ENCODE data around the gene SNX20. TPM values are rescaled to one million over a fixed set of nuclear protein-coding genes. Genes with fewer than 3 reads are reported as not detected.

SNX20 gene
- total and polyA plus RNA-seq, 2 of the 13 experiments (the other 11 are each of a cell fraction or from before 2014, with no cell fraction given), result not detected

DNA sequence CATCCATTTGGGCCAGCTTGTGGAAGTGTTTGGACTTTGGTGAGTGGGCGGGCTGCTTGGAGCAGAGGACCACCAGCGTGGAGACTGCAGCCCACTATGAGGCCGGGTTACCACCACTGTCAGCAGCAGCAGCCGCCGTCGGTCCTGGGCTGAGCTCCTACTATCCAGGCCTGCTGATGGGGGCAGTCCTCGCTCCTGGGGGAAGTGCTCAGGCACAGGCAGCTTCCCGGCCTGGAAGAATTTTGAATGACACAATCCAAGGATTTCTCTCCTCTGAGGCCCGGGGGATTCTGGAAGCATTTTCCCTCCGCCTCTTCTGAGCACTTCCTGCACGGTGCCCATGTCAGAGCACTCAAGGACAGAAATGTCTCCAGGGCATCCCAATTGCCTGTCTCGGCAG is 7.0 kb upstream of the SNX20 start (continued):
- TF ChIP-seq ZNF572 (CRISPR knock-in tag; IDR thresholded peaks at IDR 0.05), result no peak
- TF ChIP-seq TARDBP (CRISPR knock-in tag; IDR thresholded peaks at IDR 0.05), result no peak
- TF ChIP-seq MAX (IDR thresholded peaks at IDR 0.05), result no peak
- no peak for TF ChIP-seq ZNF878 (CRISPR knock-in tag; IDR thresholded peaks at IDR 0.05)
- TF ChIP-seq SPEN (CRISPR knock-in tag; IDR thresholded peaks at IDR 0.05; ENCODE audit: low read depth), result no peak
- TF ChIP-seq ZNF839 (CRISPR knock-in tag; IDR thresholded peaks at IDR 0.05; ENCODE audit: borderline replicate concordance), result no peak
- no peak for TF ChIP-seq ZNF326 (CRISPR knock-in tag; IDR thresholded peaks at IDR 0.05; ENCODE audit: borderline replicate concordance)
- TF ChIP-seq, protein P1, sequence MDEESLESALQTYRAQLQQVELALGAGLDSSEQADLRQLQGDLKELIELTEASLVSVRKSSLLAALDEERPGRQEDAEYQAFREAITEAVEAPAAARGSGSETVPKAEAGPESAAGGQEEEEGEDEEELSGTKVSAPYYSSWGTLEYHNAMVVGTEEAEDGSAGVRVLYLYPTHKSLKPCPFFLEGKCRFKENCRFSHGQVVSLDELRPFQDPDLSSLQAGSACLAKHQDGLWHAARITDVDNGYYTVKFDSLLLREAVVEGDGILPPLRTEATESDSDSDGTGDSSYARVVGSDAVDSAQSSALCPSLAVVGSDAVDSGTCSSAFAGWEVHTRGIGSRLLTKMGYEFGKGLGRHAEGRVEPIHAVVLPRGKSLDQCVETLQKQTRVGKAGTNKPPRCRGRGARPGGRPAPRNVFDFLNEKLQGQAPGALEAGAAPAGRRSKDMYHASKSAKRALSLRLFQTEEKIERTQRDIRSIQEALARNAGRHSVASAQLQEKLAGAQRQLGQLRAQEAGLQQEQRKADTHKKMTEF (CRISPR knock-in tag; IDR thresholded peaks at IDR 0.05), result no peak
- no peak for TF ChIP-seq YY1 (IDR thresholded peaks at IDR 0.05; ENCODE audit: insufficient read depth, insufficient replicate concordance, low read depth, low read length)
- TF ChIP-seq ZBTB3 (CRISPR knock-in tag; IDR thresholded peaks at IDR 0.05; ENCODE audit: borderline replicate concordance, low read depth), result no peak

GRCh38 chr16:50685462-50686063 is 4.5 kb upstream of the SNX20 start:
- in situ Hi-C loops (cut with HindIII; ENCODE audit: extremely low pct_ligation_motif_present, low pct_unique_long_range_greater_than_20kb), result no loop called here
- FAIRE-seq (no peak), DNase-seq (ENCODE audit: low spot score) (no peak), ATAC-seq (no peak)
- Histone ChIP-seq H3K9ac (ENCODE audit: insufficient read depth, low read depth, low read length) (no peak overlapping the region), H3K9me3 (ENCODE audit: low read length) (no peaks in the 10 kb centered on the region), H3K27me3 (ENCODE audit: control insufficient read depth in 1 of 2, insufficient read depth in 2 of 2, low read length in 2 of 2) (peaks cover 2 to 34% of the 10 kb centered on the region in 2 experiments), H4K20me1 (ENCODE audit: insufficient read depth, low read length) (no peaks in the 10 kb centered on the region), H3K4me2 (ENCODE audit: low read depth, low read length) (no peak overlapping the region), H3K27ac (ENCODE audit: extremely low read length, insufficient read depth, low read length) (no peak overlapping the region), H3K36me3 (replicated peaks in 1 of 2; ENCODE audit: control insufficient read depth in 1 of 2, insufficient read depth in 2 of 2, low read length in 2 of 2) (no peaks in the 10 kb centered on the region), H3K4me3 (replicated peaks in 1 of 3; ENCODE audit: insufficient read depth in 1 of 3, low read depth in 2 of 3, low read length in 3 of 3) (no peak overlapping the region), H3K4me1 (ENCODE audit: insufficient read depth, low read length) (peaks cover 10% of the 10 kb centered on the region), H3K79me2 (ENCODE audit: insufficient read depth, low read length) (no peaks in the 10 kb centered on the region), H2AFZ (ENCODE audit: low read length) (no peak overlapping the region)
- intact Hi-C loops (cut with micrococcal nuclease; ENCODE audit: unreplicated experiment), result no loop called here
- ChIA-PET POLR2A (interaction anchor here (1.1 kb wide), 1 partner anchor 11 kb away, joined by 3 read pairs; no protein-coding TSS in a partner anchor), CTCF (ENCODE audit: low intra/inter-chr PET ratio, low total read pairs) (no interaction called here)
- no peak for TF ChIP-seq UBTF (CRISPR knock-in tag; IDR thresholded peaks at IDR 0.05)
- TF ChIP-seq ADNP (CRISPR knock-in tag; IDR thresholded peaks at IDR 0.05), result no peak
- TF ChIP-seq FLYWCH1 (CRISPR knock-in tag; IDR thresholded peaks at IDR 0.05), result no peak
- TF ChIP-seq ATM (IDR thresholded peaks at IDR 0.05; ENCODE audit: borderline replicate concordance), result no peak
- WGBS (ENCODE audit: low lambda C conversion rate), result 44% methylated on average over 8 of the region's 8 CpGs
- no TSS peak for BruUV-seq (replicated peaks)

Data from HepG2 (cell line).